Naive thymus-derived CD4-positive, alpha-beta T cell (primary cell): ENCODE results near the gene STARD6. TPM values are rescaled to one million over a fixed set of nuclear protein-coding genes. Genes with fewer than 3 reads are reported as not detected.
"Not testable (repeated sequence)": the region's sequence is repeated elsewhere in the genome, so short reads cannot be mapped to it uniquely, and the experiment has no call there.

Experiments used
- ATAC-seq: fragments of 150-1000 bp; cut with Tn5 transposase; 2 replicates; pipeline ENCODE4 v1.10.0; 2021; ENCODE audit warnings: mild to moderate bottlenecking, moderate library complexity
- CTCF ChIA-PET: fragments of 350-600 bp; sonication (Branson Sonifier 250); formaldehyde crosslinking; loops from one replicate; lab custom pipeline; 2021; ENCODE audit warnings: antibody characterized with exemption; lab: Charles Lee
- POLR2A ChIA-PET: fragments of 350-600 bp; sonication (Branson Sonifier 250); formaldehyde crosslinking; loops from one replicate; lab custom pipeline; 2021; ENCODE audit warnings: antibody characterized with exemption, inconsistent platforms; lab: Charles Lee
- DNase-seq, 9 donors: peaks; one replicate each; pipeline versions ENCODE4 v3.0.0 to v3.0.0-alpha.2; 2020 to 2022; ENCODE audit warnings: mixed read lengths in 1 of 9
- H3K27ac ChIP-seq: one replicate; pipeline ENCODE4 v1.7.0; 2013; ENCODE audit warnings: mild to moderate bottlenecking, low read depth, low read length, moderate library complexity
- H3K27me3 ChIP-seq, 2 donors: one replicate each; pipeline ENCODE4 v1.7.0; 2013; ENCODE audit warnings: low read length in 2 of 2, mild to moderate bottlenecking in 2 of 2, moderate library complexity in 2 of 2; ENCODE audit not compliant: control insufficient read depth in 2 of 2, insufficient read depth in 2 of 2
- H3K36me3 ChIP-seq, 3 experiments: 1 replicate in 2 of 3; 2 replicates in 1 of 3; pipeline ENCODE4 v1.7.0; 2013; ENCODE audit warnings: low read length in 3 of 3, mild to moderate bottlenecking in 3 of 3, moderate library complexity in 1 of 3; ENCODE audit not compliant: insufficient read depth in 3 of 3, control insufficient read depth in 2 of 3
- H3K4me1 ChIP-seq, 2 donors: one replicate each; pipeline ENCODE4 v1.7.0; 2013; ENCODE audit warnings: low read length in 2 of 2, mild to moderate bottlenecking in 2 of 2, moderate library complexity in 1 of 2; ENCODE audit not compliant: control insufficient read depth in 2 of 2, insufficient read depth in 2 of 2
- H3K4me3 ChIP-seq: 2 replicates; pipeline ENCODE4 v1.7.0; 2013; ENCODE audit warnings: mild to moderate bottlenecking, low read length
- H3K9me3 ChIP-seq, 3 experiments: 1 replicate in 2 of 3; 2 replicates in 1 of 3; pipeline ENCODE4 v1.7.0; 2013; ENCODE audit warnings: low read length in 3 of 3; ENCODE audit not compliant: control insufficient read depth in 2 of 3
- H3K27ac Mint-ChIP-seq, 9 donors: one replicate each; pipeline ENCODE4 v1.8.0; 2020 to 2022; ENCODE audit warnings: mixed read lengths in 9 of 9, mild to moderate bottlenecking in 8 of 9, moderate library complexity in 5 of 9, inconsistent platforms in 2 of 9
- H3K27me3 Mint-ChIP-seq, 5 donors: one replicate each; pipeline ENCODE4 v1.8.0; 2021 to 2022; ENCODE audit warnings: mixed read lengths in 5 of 5, mild to moderate bottlenecking in 1 of 5
- H3K36me3 Mint-ChIP-seq, 5 donors: one replicate each; pipeline ENCODE4 v1.8.0; 2020 to 2022; ENCODE audit warnings: mixed read lengths in 5 of 5, mild to moderate bottlenecking in 3 of 5, inconsistent platforms in 1 of 5
- H3K4me1 Mint-ChIP-seq, 7 donors: one replicate each; pipeline ENCODE4 v1.8.0; 2020 to 2022; ENCODE audit warnings: mixed read lengths in 7 of 7, mild to moderate bottlenecking in 3 of 7, inconsistent platforms in 1 of 7
- H3K4me3 Mint-ChIP-seq, 10 donors: one replicate each; pipeline ENCODE4 v1.8.0; 2020 to 2022; ENCODE audit warnings: mild to moderate bottlenecking in 10 of 10, mixed read lengths in 10 of 10, moderate library complexity in 6 of 10, inconsistent platforms in 2 of 10
- H3K9me3 Mint-ChIP-seq, 11 donors: one replicate each; pipeline ENCODE4 v1.8.0; 2020 to 2022; ENCODE audit warnings: mixed read lengths in 11 of 11, mild to moderate bottlenecking in 4 of 11, inconsistent platforms in 1 of 11, moderate library complexity in 1 of 11
- intact Hi-C, 2 donors: fragments of 100-400 bp; cut with micrococcal nuclease; formaldehyde crosslinking; loops; one replicate each; pipeline ENCODE4 v1.15.1; 2023
- polyA plus RNA-seq, 2 donors: library from polyadenylated mRNA; unstranded; fragments of 300-500 nt; fragmentation: Illumina TruSeq; gene quantifications; one replicate each; pipeline ENCODE4 v1.2.3, GENCODE V29; 2021
- total RNA-seq, 6 experiments: library from RNA in 5 of 6; stranded (reverse) in 5 of 6; gene quantifications; 1 replicate in 5 of 6; 2 replicates in 1 of 6; pipeline ENCODE4 v1.2.3 and lab custom pipeline; 2021 to 2026

STARD6 gene
- total and polyA plus RNA-seq, 7 experiments from 2014 or later: 0.31 TPM; not detected in 6

- H3K27ac Mint-ChIP-seq, H3K9me3 ChIP-seq, POLR2A ChIA-PET: not testable (repeated sequence)
Observed at GRCh38 chr18:54298991-54299390, 58.7 kb downstream of the STARD6 start.

GRCh38 chr18:54296062-54296461 lies 61.6 kb downstream of the STARD6 start:
- H3K4me3 ChIP-seq: no peak overlapping the region
- POLR2A ChIA-PET: no interaction called here
- no peaks in the 10 kb centered on the region for H3K4me1 ChIP-seq
- Mint-ChIP-seq H3K27me3 (peaks cover 0 to 2% (median 0%) of the 10 kb centered on the region in 5 donors), H3K4me3 (no peak overlapping the region), H3K4me1 (peaks cover 0 to 2% (median 0%) of the 10 kb centered on the region in 7 donors), H3K9me3 (peaks cover 0 to 18% (median 6%) of the 10 kb centered on the region in 11 donors), H3K36me3 (peaks cover 12 to 40% (median 28%) of the 10 kb centered on the region in 5 donors), H3K27ac (no peak overlapping the region)
- H3K9me3 ChIP-seq: no peaks in the 10 kb centered on the region
- CTCF ChIA-PET: no interaction called here
- no peak overlapping the region for H3K27ac ChIP-seq
- H3K36me3 ChIP-seq: peaks cover 0 to 4% (median 0%) of the 10 kb centered on the region in 3 experiments
- no peaks in the 10 kb centered on the region for H3K27me3 ChIP-seq
- ATAC-seq (no peak), DNase-seq (no peak)
- intact Hi-C loops: no loop called here

More at GRCh38 chr18:54298991-54299390, 58.7 kb downstream of the STARD6 start:
- ATAC-seq, H3K36me3 ChIP-seq, H3K4me1 ChIP-seq, H3K4me3 Mint-ChIP-seq, H3K4me1 Mint-ChIP-seq, H3K27me3 Mint-ChIP-seq, DNase-seq, H3K27ac ChIP-seq, CTCF ChIA-PET, H3K4me3 ChIP-seq, H3K27me3 ChIP-seq, intact Hi-C loops: not testable (repeated sequence)
- Mint-ChIP-seq H3K9me3 (peaks cover 0 to 23% (median 9%) of the 10 kb centered on the region in 11 donors), H3K36me3 (peaks cover 4 to 28% (median 20%) of the 10 kb centered on the region in 5 donors)

GRCh38 chr18:54294274-54294673 lies 63.4 kb downstream of the STARD6 start:
- H3K9me3 Mint-ChIP-seq: peaks cover 0 to 6% (median under 1%) of the 10 kb centered on the region in 11 donors
- H3K4me3 Mint-ChIP-seq: no peak overlapping the region
- no peak for ATAC-seq
- DNase-seq: no peak
- ChIA-PET POLR2A (no interaction called here), CTCF (no interaction called here)
- intact Hi-C loops: no loop called here
- Histone ChIP-seq H3K36me3 (peaks cover 0 to 4% (median 0%) of the 10 kb centered on the region in 3 experiments), H3K4me1 (no peaks in the 10 kb centered on the region), H3K9me3 (no peaks in the 10 kb centered on the region), H3K27ac (no peak overlapping the region), H3K4me3 (no peak overlapping the region), H3K27me3 (no peaks in the 10 kb centered on the region)
- H3K27ac Mint-ChIP-seq: no peak overlapping the region
- peaks cover 0 to 2% (median 0%) of the 10 kb centered on the region in 7 donors for H3K4me1 Mint-ChIP-seq
- H3K27me3 Mint-ChIP-seq: no peaks in the 10 kb centered on the region
- peaks cover 16 to 53% (median 46%) of the 10 kb centered on the region in 5 donors for H3K36me3 Mint-ChIP-seq

GRCh38 chr18:54284981-54285785 lies 72.5 kb downstream of the STARD6 start:
- intact Hi-C loops: loop anchor here in 1 of 2 donors (1.0 to 5.0 kb wide), 2 partner anchors 72 to 136 kb away; partner anchors contain the start of genes C18orf54 and STARD6
- ChIA-PET CTCF (no interaction called here), POLR2A (no interaction called here)
- Histone ChIP-seq H3K9me3 (no peaks in the 10 kb centered on the region), H3K4me3 (no peak overlapping the region), H3K4me1 (peaks cover 0 to 5% of the 10 kb centered on the region in 2 donors), H3K27ac (no peak overlapping the region), H3K27me3 (no peaks in the 10 kb centered on the region), H3K36me3 (peaks cover 0 to 42% (median 0%) of the 10 kb centered on the region in 3 experiments)
- DNase-seq (peak in 1 of 9 donors; percentile 60), ATAC-seq (peak; percentile 51)
- H3K36me3 Mint-ChIP-seq: peaks cover 19 to 58% (median 49%) of the 10 kb centered on the region in 5 donors
- H3K4me3 Mint-ChIP-seq: peak overlapping the region in 1 of 10 donors; percentile 15
- peak overlapping the region in 3 of 9 donors; percentile 28 to 29 (median 28) for H3K27ac Mint-ChIP-seq
- H3K27me3 Mint-ChIP-seq: no peaks in the 10 kb centered on the region
- H3K9me3 Mint-ChIP-seq: peaks cover 0 to 5% (median 0%) of the 10 kb centered on the region in 11 donors
- H3K4me1 Mint-ChIP-seq: peaks cover 1 to 31% (median 7%) of the 10 kb centered on the region in 7 donors

GRCh38 chr18:54284535-54284934 lies 73.1 kb downstream of the STARD6 start:
- H3K9me3 ChIP-seq: no peaks in the 10 kb centered on the region
- intact Hi-C loops: no loop called here
- no peak overlapping the region for H3K27ac ChIP-seq
- peaks cover 0 to 46% (median 0%) of the 10 kb centered on the region in 3 experiments for H3K36me3 ChIP-seq
- H3K27ac Mint-ChIP-seq: peak overlapping the region in 4 of 9 donors; percentile 6 to 29 (median 18)
- peaks cover 4 to 35% (median 12%) of the 10 kb centered on the region in 7 donors for H3K4me1 Mint-ChIP-seq
- H3K4me3 Mint-ChIP-seq: peak overlapping the region in 1 of 10 donors; percentile 15
- H3K36me3 Mint-ChIP-seq: peaks cover 21 to 58% (median 46%) of the 10 kb centered on the region in 5 donors
- DNase-seq: no peak
- H3K9me3 Mint-ChIP-seq: peaks cover 0 to 5% (median 0%) of the 10 kb centered on the region in 11 donors
- ATAC-seq: no peak
- peaks cover 0 to 5% of the 10 kb centered on the region in 2 donors for H3K4me1 ChIP-seq
- H3K27me3 Mint-ChIP-seq: no peaks in the 10 kb centered on the region
- H3K4me3 ChIP-seq: no peak overlapping the region
- no peaks in the 10 kb centered on the region for H3K27me3 ChIP-seq
- POLR2A ChIA-PET: no interaction called here
- CTCF ChIA-PET: no interaction called here

- Mint-ChIP-seq H3K27me3 (no peaks in the 10 kb centered on the region), H3K9me3 (no peaks in the 10 kb centered on the region), H3K4me3 (no peak overlapping the region), H3K4me1 (peaks cover 10 to 35% (median 17%) of the 10 kb centered on the region in 7 donors), H3K27ac (peak overlapping the region in 1 of 9 donors; percentile 33), H3K36me3 (peaks cover 13 to 53% (median 24%) of the 10 kb centered on the region in 5 donors)
- Histone ChIP-seq H3K27ac (no peak overlapping the region), H3K27me3 (no peaks in the 10 kb centered on the region), H3K4me1 (no peaks in the 10 kb centered on the region), H3K4me3 (no peak overlapping the region), H3K9me3 (no peaks in the 10 kb centered on the region), H3K36me3 (peaks cover 0 to 40% (median 0%) of the 10 kb centered on the region in 3 experiments)
- ATAC-seq (no peak), DNase-seq (no peak)
- intact Hi-C loops: no loop called here
- ChIA-PET POLR2A (no interaction called here), CTCF (no interaction called here)
Observed at GRCh38 chr18:54280220-54280569, 77.5 kb downstream of the STARD6 start.
